Upper lobe of left lung (tissue), 6 donors: ENCODE data around the gene TENM3. TPM values are rescaled to one million over a fixed set of nuclear protein-coding genes. Genes with fewer than 3 reads are reported as not detected.

Source experiments
- ATAC-seq, 2 donors: fragments of 200-7000 bp; cut with Tn5 transposase; one replicate each; pipeline ENCODE4 v1.9.1; 2022; ENCODE audit warnings: mild to moderate bottlenecking in 2 of 2, moderate library complexity in 2 of 2; ENCODE audit not compliant: low FRiP score in 2 of 2
- DNase-seq, 2 donors: peaks; one replicate each; pipeline ENCODE4 v3.0.0-alpha.2; 2019 to 2020
- H3K27ac ChIP-seq, 4 donors: fragments of 200-600 bp; sonication (generic); one replicate each; pipeline ENCODE4 v1.5.1; 2016 to 2019
- H3K27me3 ChIP-seq, 4 donors: fragments of 200-600 bp; sonication (generic); one replicate each; pipeline ENCODE4 v1.5.1; 2017 to 2019
- H3K36me3 ChIP-seq, 4 donors: fragments of 200-600 bp; sonication (generic); one replicate each; pipeline ENCODE4 v1.5.1; 2016 to 2019
- H3K4me1 ChIP-seq, 4 donors: fragments of 200-600 bp; sonication (generic); one replicate each; pipeline ENCODE4 v1.5.1; 2018 to 2019
- H3K4me3 ChIP-seq, 4 donors: fragments of 200-600 bp; sonication (generic); one replicate each; pipeline ENCODE4 v1.5.1; 2017 to 2019; ENCODE audit warnings: mild to moderate bottlenecking in 2 of 4, moderate library complexity in 1 of 4
- H3K9me3 ChIP-seq, 4 donors: fragments of 200-600 bp; sonication (generic); one replicate each; pipeline ENCODE4 v1.5.1; 2018 to 2019
- CTCF ChIP-seq, 6 experiments: fragments of 450-650 bp in 4 of 6; fragments of 200-600 bp in 2 of 6; sonication (generic) in 2 of 6; IDR thresholded peaks; one replicate each; pipeline ENCODE4 v1.5.1; 2016 to 2019; ENCODE audit warnings: antibody characterized with exemption in 6 of 6
- EP300 ChIP-seq, 4 donors: sonication (generic); formaldehyde crosslinking; IDR thresholded peaks; one replicate each; pipeline ENCODE4 v1.5.1; 2017; ENCODE audit warnings: antibody characterized with exemption in 4 of 4, control low read depth in 2 of 4
- POLR2A ChIP-seq, 4 donors: fragments of 450-650 bp; IDR thresholded peaks; one replicate each; pipeline ENCODE4 v1.5.1; 2016 to 2017; ENCODE audit warnings: antibody characterized with exemption in 4 of 4, mild to moderate bottlenecking in 2 of 4
- POLR2AphosphoS5 ChIP-seq, 2 donors: sonication (generic); formaldehyde crosslinking; IDR thresholded peaks; one replicate each; pipeline ENCODE4 v1.5.1; 2017; ENCODE audit warnings: antibody characterized with exemption in 2 of 2
- WGBS, 2 donors: methylation state at CpG; one replicate each; pipeline ENCODE4 v1.1.5; 2017 to 2018; 5-methylcytosine and 5-hydroxymethylcytosine counted together
- total RNA-seq, 6 donors: library from RNA; depleted of rRNA in 4 of 6; stranded (reverse); fragments of >200 nt in 4 of 6; gene quantifications; one replicate each; pipeline versions ENCODE4 v1.1.0 to v1.2.1, GENCODE V29; 2016 to 2021
- donor health status: DM: no; HTN: no; CAD: no; lungs with moderate emphysema.
- donor health status: DM: no; HTN: yes; CAD: no; lungs with severe emphysema.

The TENM3 gene
- total RNA-seq, 6 donors from 2014 or later: 0.33 to 7.1 (median 1.1) TPM

DNA sequence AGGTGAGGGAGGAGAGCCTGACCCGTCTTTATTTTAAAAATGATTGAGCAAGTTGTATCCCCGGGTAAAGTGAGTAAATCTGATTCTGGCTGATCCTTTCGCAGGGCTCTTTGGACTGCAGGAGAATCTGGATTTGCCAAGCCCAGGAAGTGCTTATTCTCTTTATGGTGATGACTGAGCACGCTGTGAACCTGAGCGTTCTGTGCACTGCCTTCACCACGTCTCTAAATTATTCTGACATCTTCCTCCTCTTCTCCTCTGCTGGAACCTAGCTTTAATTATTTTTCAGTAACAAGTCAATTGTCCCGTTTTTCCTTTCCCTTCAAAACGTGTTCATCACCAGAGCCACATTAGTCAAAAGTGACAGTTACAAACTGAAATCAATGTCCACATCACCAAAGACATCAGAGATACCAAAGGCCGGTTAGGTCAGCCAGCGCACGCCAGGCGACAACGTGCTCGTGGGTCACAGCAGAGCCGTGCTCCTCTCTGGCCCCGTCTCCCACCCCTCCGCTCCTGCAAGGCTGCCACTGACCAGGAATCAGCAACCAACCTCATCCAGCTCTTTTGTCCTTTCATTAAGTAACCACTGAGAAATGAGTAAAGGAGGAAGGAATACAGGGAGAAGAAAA, 599.7 kb downstream of the TENM3 start:
- no peak overlapping the region for H3K27ac ChIP-seq
- TF ChIP-seq EP300 (IDR thresholded peaks at IDR 0.05) (no peak), POLR2A (IDR thresholded peaks at IDR 0.05) (no peak), POLR2AphosphoS5 (IDR thresholded peaks at IDR 0.05) (no peak), CTCF (IDR thresholded peaks at IDR 0.05) (no peak)
- H3K9me3 ChIP-seq: no peaks in the 10 kb centered on the region
- no peaks in the 10 kb centered on the region for H3K27me3 ChIP-seq
- no peaks in the 10 kb centered on the region for H3K36me3 ChIP-seq
- WGBS, 2 donors: 50 to 56% methylated on average over 17 of the region's 17 CpGs
- H3K4me1 ChIP-seq: no peaks in the 10 kb centered on the region
- no peak overlapping the region for H3K4me3 ChIP-seq
- DNase-seq (no peak), ATAC-seq (no peak)

DNA sequence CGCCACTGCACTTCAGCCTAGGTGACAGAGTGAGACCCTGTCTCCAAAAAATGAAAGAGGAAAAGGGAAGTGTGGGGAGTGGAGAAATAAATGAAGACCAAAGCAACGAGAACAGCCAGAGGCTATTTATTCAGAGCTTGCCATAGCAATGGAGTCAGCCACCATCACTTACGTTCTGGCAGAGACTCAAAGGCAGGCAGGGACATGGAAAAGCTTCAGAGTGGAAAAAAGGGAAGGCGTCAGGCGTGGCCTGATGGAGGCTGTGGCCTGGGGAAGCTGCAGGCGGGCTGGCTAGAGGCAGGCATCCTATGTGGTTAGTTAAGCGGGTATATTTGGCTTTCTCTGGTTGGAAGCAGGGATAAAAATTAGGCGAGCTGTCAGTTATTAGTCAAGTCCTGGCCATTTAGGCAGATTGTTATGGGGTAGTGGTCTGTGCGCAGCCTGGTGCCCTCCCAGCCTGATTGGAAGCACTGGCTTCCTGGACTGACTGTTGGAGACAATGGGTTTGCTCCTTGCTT, 600.7 kb downstream of the TENM3 start:
- no peak for ATAC-seq
- WGBS, 2 donors: 56 to 75% methylated on average over 9 of the region's 9 CpGs
- Histone ChIP-seq H3K36me3 (no peaks in the 10 kb centered on the region), H3K4me3 (no peak overlapping the region), H3K27ac (no peak overlapping the region), H3K9me3 (no peaks in the 10 kb centered on the region), H3K27me3 (no peaks in the 10 kb centered on the region), H3K4me1 (no peaks in the 10 kb centered on the region)
- no peak for DNase-seq
- TF ChIP-seq POLR2AphosphoS5 (IDR thresholded peaks at IDR 0.05) (no peak), POLR2A (IDR thresholded peaks at IDR 0.05) (no peak), EP300 (IDR thresholded peaks at IDR 0.05) (no peak), CTCF (IDR thresholded peaks at IDR 0.05) (no peak)

- ATAC-seq (no peak), DNase-seq (no peak)
- Histone ChIP-seq H3K36me3 (no peaks in the 10 kb centered on the region), H3K27ac (no peak overlapping the region), H3K4me1 (no peaks in the 10 kb centered on the region), H3K4me3 (no peak overlapping the region), H3K27me3 (no peaks in the 10 kb centered on the region), H3K9me3 (no peaks in the 10 kb centered on the region)
- TF ChIP-seq POLR2AphosphoS5 (IDR thresholded peaks at IDR 0.05) (no peak), POLR2A (IDR thresholded peaks at IDR 0.05) (no peak), EP300 (IDR thresholded peaks at IDR 0.05) (no peak), CTCF (IDR thresholded peaks at IDR 0.05) (no peak)
- WGBS, 2 donors: 88 to 100% methylated on average over 4 to 6 of the region's 6 CpGs
These were observed 602.4 kb downstream of the TENM3 start for GRCh38 chr4:182845618-182846017.

- DNase-seq: no peak
- 90% methylated on average over 8 of the region's 8 CpGs for WGBS, 2 donors
These were observed 602.8 kb downstream of the TENM3 start for GRCh38 chr4:182846036-182846435.

More at GRCh38 chr4:182846036-182846435, 602.8 kb downstream of the TENM3 start:
- H3K27me3 ChIP-seq: no peaks in the 10 kb centered on the region
- no peak overlapping the region for H3K27ac ChIP-seq
- no peaks in the 10 kb centered on the region for H3K9me3 ChIP-seq
- ATAC-seq: no peak
- no peak overlapping the region for H3K4me3 ChIP-seq
- no peaks in the 10 kb centered on the region for H3K4me1 ChIP-seq
- no peak for TF ChIP-seq EP300 (IDR thresholded peaks at IDR 0.05)
- TF ChIP-seq POLR2AphosphoS5 (IDR thresholded peaks at IDR 0.05): no peak
- no peak for TF ChIP-seq POLR2A (IDR thresholded peaks at IDR 0.05)
- TF ChIP-seq CTCF (IDR thresholded peaks at IDR 0.05): no peak
- H3K36me3 ChIP-seq: no peaks in the 10 kb centered on the region
